H1 (cell line): ENCODE measurements around the gene FREM2.

ENCODE experiments used
- BACH1 ChIP-seq: IDR thresholded peaks from 2 replicates; pipeline ENCODE4 v1.6.1; 2012; ENCODE audit warnings: low read length, improper control_type of control experiment
- EZH2 ChIP-seq: fragments of 200-600 bp; sonication (generic); IDR thresholded peaks from 2 replicates; pipeline ENCODE4 v1.7.1; 2012; ENCODE audit warnings: low read depth, mild to moderate bottlenecking, moderate library complexity, low read length, inconsistent platforms; ENCODE audit not compliant: severe bottlenecking
- GABPA ChIP-seq: IDR thresholded peaks from 2 replicates; pipeline ENCODE4 v1.6.1; 2011; ENCODE audit warnings: mild to moderate bottlenecking, low read length, moderate library complexity, borderline replicate concordance; ENCODE audit not compliant: insufficient read depth
- POLR2A ChIP-seq, 2 experiments: IDR thresholded peaks; 1 replicate in 1 of 2; 2 replicates in 1 of 2; pipeline ENCODE4 v1.6.1; 2011; ENCODE audit warnings: low read depth in 2 of 2, low read length in 2 of 2, mild to moderate bottlenecking in 2 of 2; ENCODE audit errors: control extremely low read depth in 1 of 2
- RBBP5 ChIP-seq: IDR thresholded peaks from 2 replicates; pipeline ENCODE4 v1.7.1; 2012; ENCODE audit warnings: low read depth, mild to moderate bottlenecking, inconsistent platforms, low read length, moderate library complexity, borderline replicate concordance
- SIN3A ChIP-seq, 2 experiments: IDR thresholded peaks in 1 of 2; conservative IDR thresholded peaks in 1 of 2; 2 replicates each; pipeline ENCODE4 v1.6.1; 2011 to 2012; ENCODE audit warnings: low read length in 2 of 2, improper control_type of control experiment in 1 of 2, low read depth in 1 of 2, mild to moderate bottlenecking in 1 of 2
- TAF1 ChIP-seq: IDR thresholded peaks from 2 replicates; pipeline ENCODE4 v1.6.1; 2011; ENCODE audit warnings: mild to moderate bottlenecking, low read depth, low read length
- TEAD4 ChIP-seq: IDR thresholded peaks from 2 replicates; pipeline ENCODE4 v1.6.1; 2012; ENCODE audit warnings: low read depth, low read length, inconsistent platforms, mixed read lengths
- USF2 ChIP-seq: IDR thresholded peaks from 2 replicates; pipeline ENCODE4 v1.6.1; 2011; ENCODE audit warnings: low read length, improper control_type of control experiment
- TF ChIP-seq, protein P1 (sequence below), 3 experiments: IDR thresholded peaks; 1 replicate in 2 of 3; 2 replicates in 1 of 3; pipeline versions ENCODE4 v1.5.1 to v1.6.1; 2011; ENCODE audit warnings: low read length in 3 of 3, mild to moderate bottlenecking in 3 of 3, inconsistent platforms in 2 of 3, low read depth in 1 of 3, moderate library complexity in 1 of 3; ENCODE audit not compliant: insufficient read depth in 1 of 3; ENCODE audit errors: control extremely low read depth in 1 of 3

DNA sequence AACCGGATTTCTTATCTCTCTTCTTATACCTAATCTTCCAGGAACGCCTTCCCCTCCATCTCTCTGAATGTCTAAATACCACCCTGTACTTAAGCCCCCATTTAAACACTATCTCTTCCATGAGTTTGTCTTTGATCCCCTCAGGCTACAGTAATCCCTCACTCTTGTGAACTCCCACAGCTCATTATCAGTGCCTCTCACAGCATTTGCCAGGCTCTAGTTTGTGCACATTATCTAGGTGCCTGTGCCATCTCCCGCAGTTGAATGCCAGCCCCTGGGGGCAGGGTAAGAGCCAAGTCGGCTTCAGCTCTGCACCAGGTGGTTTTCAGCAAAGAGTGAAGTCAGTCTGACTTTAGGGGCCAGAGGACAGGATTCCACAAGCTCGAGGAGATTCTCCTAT lies 71.4 kb downstream of the FREM2 start:
- TF ChIP-seq TEAD4 = no peak
- TF ChIP-seq, protein P1, sequence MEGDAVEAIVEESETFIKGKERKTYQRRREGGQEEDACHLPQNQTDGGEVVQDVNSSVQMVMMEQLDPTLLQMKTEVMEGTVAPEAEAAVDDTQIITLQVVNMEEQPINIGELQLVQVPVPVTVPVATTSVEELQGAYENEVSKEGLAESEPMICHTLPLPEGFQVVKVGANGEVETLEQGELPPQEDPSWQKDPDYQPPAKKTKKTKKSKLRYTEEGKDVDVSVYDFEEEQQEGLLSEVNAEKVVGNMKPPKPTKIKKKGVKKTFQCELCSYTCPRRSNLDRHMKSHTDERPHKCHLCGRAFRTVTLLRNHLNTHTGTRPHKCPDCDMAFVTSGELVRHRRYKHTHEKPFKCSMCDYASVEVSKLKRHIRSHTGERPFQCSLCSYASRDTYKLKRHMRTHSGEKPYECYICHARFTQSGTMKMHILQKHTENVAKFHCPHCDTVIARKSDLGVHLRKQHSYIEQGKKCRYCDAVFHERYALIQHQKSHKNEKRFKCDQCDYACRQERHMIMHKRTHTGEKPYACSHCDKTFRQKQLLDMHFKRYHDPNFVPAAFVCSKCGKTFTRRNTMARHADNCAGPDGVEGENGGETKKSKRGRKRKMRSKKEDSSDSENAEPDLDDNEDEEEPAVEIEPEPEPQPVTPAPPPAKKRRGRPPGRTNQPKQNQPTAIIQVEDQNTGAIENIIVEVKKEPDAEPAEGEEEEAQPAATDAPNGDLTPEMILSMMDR (IDR thresholded peaks at IDR 0.05; ENCODE audit: control extremely low read depth in 1 of 3, insufficient read depth in 1 of 3, low read depth in 1 of 3, low read length in 3 of 3) = no peak
- no peak for TF ChIP-seq EZH2
- TF ChIP-seq USF2 = no peak
- no peak for TF ChIP-seq RBBP5
- TF ChIP-seq SIN3A (conservative IDR thresholded peaks at IDR 0.05 in 1 of 2, IDR thresholded peaks at IDR 0.05 in 1 of 2; ENCODE audit: low read depth in 1 of 2, low read length in 2 of 2) = no peak
- no peak for TF ChIP-seq POLR2A (IDR thresholded peaks at IDR 0.05; ENCODE audit: control extremely low read depth in 1 of 2, low read depth in 2 of 2, low read length in 2 of 2)
- no peak for TF ChIP-seq GABPA
- no peak for TF ChIP-seq BACH1
- no peak for TF ChIP-seq TAF1
